ENCODE data around the gene PFKL. TPM values are rescaled to one million over a fixed set of nuclear protein-coding genes. Genes with fewer than 3 reads are reported as not detected.
"Not testable (repeated sequence)": the region's sequence is repeated elsewhere in the genome, so short reads cannot be mapped to it uniquely, and the experiment has no call there.

Gene PFKL
- total RNA-seq, 5 donors from 2014 or later (not counting 1 experiment from before 2014, with no cell fraction given) = 125 to 200 (median 162) TPM

DNA sequence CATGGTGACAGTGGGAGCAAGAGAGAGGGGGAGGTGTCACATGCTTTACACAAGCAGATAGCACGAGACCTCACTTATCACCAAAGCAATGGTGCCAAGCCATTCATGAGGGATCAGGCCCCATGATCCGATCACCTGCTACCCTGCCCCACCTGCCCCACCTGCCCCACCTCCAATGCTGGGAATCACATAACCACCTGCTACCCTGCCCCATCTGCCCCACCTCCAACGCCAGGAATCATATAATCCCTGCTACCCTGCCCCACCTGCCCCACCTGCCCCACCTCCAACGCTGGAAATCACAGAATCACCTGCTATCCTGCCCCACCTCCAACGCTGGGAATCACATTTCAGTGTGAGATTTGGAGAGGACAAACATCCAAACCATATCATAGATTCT is 24.8 kb upstream of the PFKL start:
- Histone ChIP-seq H3K36me3 (ENCODE audit: control insufficient read depth in 2 of 2, extremely low read depth in 1 of 2, insufficient read depth in 1 of 2, low read length in 1 of 2) (no peaks in the 10 kb centered on the region), H3K4me1 (ENCODE audit: control insufficient read depth in 1 of 2, extremely low read depth in 1 of 2, insufficient read depth in 2 of 2, low read length in 2 of 2) (no peaks in the 10 kb centered on the region), H3K4me3 (ENCODE audit: control insufficient read depth in 1 of 2, extremely low read depth in 1 of 2, low read length in 1 of 2) (no peak overlapping the region), H3K27me3 (replicated peaks in 1 of 2; ENCODE audit: control insufficient read depth in 2 of 2, extremely low read depth in 1 of 2, insufficient read depth in 2 of 2, low read length in 1 of 2) (peaks cover 0 to 18% of the 10 kb centered on the region in 2 experiments), H3K9me3 (no peaks in the 10 kb centered on the region), H3K27ac (ENCODE audit: low read length) (no peak overlapping the region)
- H3K4me1 Mint-ChIP-seq = no peaks in the 10 kb centered on the region
- H3K27ac Mint-ChIP-seq = no peak overlapping the region
- ATAC-seq (replicated peaks in 1 of 4) (no peak), DNase-seq (no peak)
- POLR2A ChIA-PET = no interaction called here
- CTCF ChIA-PET = no interaction called here
- no peak overlapping the region for H3K4me3 Mint-ChIP-seq
- WGBS (ENCODE audit: insufficient coverage) = 67% methylated on average over 2 of the region's 5 CpGs
- H3K27me3 Mint-ChIP-seq = no peaks in the 10 kb centered on the region
- H3K9me3 Mint-ChIP-seq = no peaks in the 10 kb centered on the region
- no peaks in the 10 kb centered on the region for H3K36me3 Mint-ChIP-seq

DNA sequence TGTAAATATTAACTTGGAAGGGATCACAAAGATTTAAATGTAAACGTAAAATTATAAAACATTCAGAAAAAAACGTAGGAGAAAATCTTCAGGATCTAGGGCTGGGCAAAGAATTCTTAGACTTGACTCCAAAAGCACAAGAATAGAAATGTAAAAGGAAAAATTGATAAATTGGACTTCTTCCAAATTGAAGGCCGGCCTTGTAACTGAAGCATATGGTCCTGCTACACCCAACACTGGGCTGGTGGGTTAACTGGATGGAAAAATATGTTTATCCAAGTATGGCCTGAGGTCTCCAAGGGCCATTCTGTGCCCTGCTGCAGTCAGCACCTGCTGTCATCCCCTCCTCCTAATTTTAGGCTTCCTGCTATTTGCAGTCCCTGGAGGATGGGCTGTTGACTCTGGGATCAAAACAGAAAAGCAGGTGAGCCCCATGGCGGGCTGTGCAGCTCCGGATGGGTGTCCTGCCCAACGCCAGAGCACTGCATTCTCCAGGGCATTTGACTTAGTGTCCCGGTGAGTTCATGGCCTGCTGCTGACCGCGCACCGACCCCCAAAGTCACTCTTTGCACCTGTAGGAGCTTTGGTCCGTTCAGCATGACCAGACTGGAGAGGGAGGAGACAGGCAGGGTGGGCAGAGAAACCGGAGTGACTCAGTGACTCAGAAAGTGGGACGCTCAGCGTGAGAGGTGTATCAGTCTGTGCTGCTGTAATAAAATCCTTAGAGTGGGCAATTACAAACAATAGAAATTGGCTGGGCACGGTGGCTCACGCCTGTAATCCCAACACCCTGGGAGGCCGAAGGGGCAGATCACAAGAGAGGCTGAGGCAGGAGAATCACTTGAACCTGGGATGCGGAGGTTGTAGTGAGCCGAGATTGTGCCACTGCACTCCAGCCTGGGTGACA is 20.2 kb upstream of the PFKL start:
- Mint-ChIP-seq H3K4me3 (no peak overlapping the region), H3K9me3 (no peaks in the 10 kb centered on the region), H3K4me1 (peaks cover 0 to 5% (median 0%) of the 10 kb centered on the region in 3 donors), H3K36me3 (no peaks in the 10 kb centered on the region), H3K27me3 (no peaks in the 10 kb centered on the region), H3K27ac (no peak overlapping the region)
- H3K36me3 ChIP-seq (ENCODE audit: control insufficient read depth in 2 of 2, extremely low read depth in 1 of 2, insufficient read depth in 1 of 2, low read length in 1 of 2) = no peaks in the 10 kb centered on the region
- H3K4me1 ChIP-seq (ENCODE audit: control insufficient read depth in 1 of 2, extremely low read depth in 1 of 2, insufficient read depth in 2 of 2, low read length in 2 of 2) = no peaks in the 10 kb centered on the region
- H3K27me3 ChIP-seq (replicated peaks in 1 of 2; ENCODE audit: control insufficient read depth in 2 of 2, extremely low read depth in 1 of 2, insufficient read depth in 2 of 2, low read length in 1 of 2) = peaks cover 0 to 5% of the 10 kb centered on the region in 2 experiments
- WGBS (ENCODE audit: insufficient coverage) = 93% methylated on average over 15 of the region's 19 CpGs
- DNase-seq (no peak), ATAC-seq (replicated peaks in 1 of 4) (no peak)
- no peak overlapping the region for H3K4me3 ChIP-seq (ENCODE audit: control insufficient read depth in 1 of 2, extremely low read depth in 1 of 2, low read length in 1 of 2)
- H3K27ac ChIP-seq (ENCODE audit: low read length) = no peak overlapping the region
- POLR2A ChIA-PET = no interaction called here
- no peaks in the 10 kb centered on the region for H3K9me3 ChIP-seq
- CTCF ChIA-PET = no interaction called here

DNA sequence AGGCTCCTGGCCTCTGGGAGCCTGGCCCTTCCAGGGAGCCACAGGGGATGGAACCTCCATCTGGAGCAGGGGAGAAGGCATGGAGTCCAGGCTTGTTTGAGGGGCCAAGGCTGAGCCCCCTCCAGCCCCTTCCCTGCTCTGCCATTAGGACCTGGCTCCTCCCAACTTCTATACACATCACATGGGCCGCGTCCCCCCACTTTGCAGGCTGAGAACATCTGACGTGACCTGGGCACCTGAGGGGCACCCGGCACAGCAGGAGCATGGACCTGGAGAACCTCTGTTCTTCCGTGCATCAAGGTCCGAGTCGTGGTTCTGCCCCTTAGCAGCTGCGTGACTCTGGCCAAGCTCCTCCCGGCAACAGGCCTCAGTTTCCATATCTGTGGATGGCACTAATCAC is 18.1 kb upstream of the PFKL start:
- peak in 1 of 35 experiments; percentile 1 for DNase-seq
- Histone ChIP-seq H3K27ac (ENCODE audit: low read length) (no peak overlapping the region), H3K27me3 (replicated peaks in 1 of 2; ENCODE audit: control insufficient read depth in 2 of 2, extremely low read depth in 1 of 2, insufficient read depth in 2 of 2, low read length in 1 of 2) (peaks cover 0 to 17% of the 10 kb centered on the region in 2 experiments), H3K4me3 (ENCODE audit: control insufficient read depth in 1 of 2, extremely low read depth in 1 of 2, low read length in 1 of 2) (no peak overlapping the region), H3K36me3 (ENCODE audit: control insufficient read depth in 2 of 2, extremely low read depth in 1 of 2, insufficient read depth in 1 of 2, low read length in 1 of 2) (no peaks in the 10 kb centered on the region), H3K4me1 (ENCODE audit: control insufficient read depth in 1 of 2, extremely low read depth in 1 of 2, insufficient read depth in 2 of 2, low read length in 2 of 2) (peaks cover 0 to under 1% of the 10 kb centered on the region in 2 experiments), H3K9me3 (no peaks in the 10 kb centered on the region)
- Mint-ChIP-seq H3K9me3 (no peaks in the 10 kb centered on the region), H3K4me3 (no peak overlapping the region), H3K4me1 (peaks cover 0 to 5% (median 0%) of the 10 kb centered on the region in 3 donors), H3K27ac (no peak overlapping the region), H3K36me3 (no peaks in the 10 kb centered on the region), H3K27me3 (no peaks in the 10 kb centered on the region)
- 87% methylated on average over 9 of the region's 9 CpGs for WGBS (ENCODE audit: insufficient coverage)
- CTCF ChIA-PET = no interaction called here
- POLR2A ChIA-PET = no interaction called here
- no peak for ATAC-seq (replicated peaks in 1 of 4)

DNA sequence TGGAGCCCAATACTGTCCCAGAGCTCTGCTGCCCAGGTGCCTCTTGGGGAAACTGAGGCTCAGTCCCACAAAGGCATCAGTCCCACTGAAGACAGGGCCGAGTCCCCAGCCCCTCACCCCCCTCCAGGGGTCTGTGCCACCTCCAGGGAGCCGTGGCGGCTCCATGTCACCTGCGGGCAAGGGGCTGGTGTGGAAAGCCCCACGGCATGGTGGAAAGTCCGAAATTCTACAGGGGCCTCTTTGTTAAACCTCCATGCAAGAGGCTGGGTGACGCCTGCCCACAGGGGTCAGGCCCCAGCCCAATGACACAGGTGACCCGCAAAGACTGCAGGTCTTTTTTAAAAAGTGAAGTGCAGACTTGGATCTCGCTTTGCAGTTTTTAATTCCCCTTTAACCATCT is 17.5 kb upstream of the PFKL start:
- ChIA-PET POLR2A (no interaction called here), CTCF (no interaction called here)
- H3K9me3 Mint-ChIP-seq = no peaks in the 10 kb centered on the region
- Histone ChIP-seq H3K27ac (ENCODE audit: low read length) (no peak overlapping the region), H3K9me3 (no peaks in the 10 kb centered on the region), H3K4me1 (ENCODE audit: control insufficient read depth in 1 of 2, extremely low read depth in 1 of 2, insufficient read depth in 2 of 2, low read length in 2 of 2) (peaks cover 0 to 2% of the 10 kb centered on the region in 2 experiments), H3K36me3 (ENCODE audit: control insufficient read depth in 2 of 2, extremely low read depth in 1 of 2, insufficient read depth in 1 of 2, low read length in 1 of 2) (no peaks in the 10 kb centered on the region), H3K4me3 (ENCODE audit: control insufficient read depth in 1 of 2, extremely low read depth in 1 of 2, low read length in 1 of 2) (no peak overlapping the region), H3K27me3 (replicated peaks in 1 of 2; ENCODE audit: control insufficient read depth in 2 of 2, extremely low read depth in 1 of 2, insufficient read depth in 2 of 2, low read length in 1 of 2) (peaks cover 0 to 22% of the 10 kb centered on the region in 2 experiments)
- no peak for DNase-seq
- H3K4me1 Mint-ChIP-seq = peaks cover 0 to 5% (median 0%) of the 10 kb centered on the region in 3 donors
- 77% methylated on average over 8 of the region's 9 CpGs for WGBS (ENCODE audit: insufficient coverage)
- no peak for ATAC-seq (replicated peaks in 1 of 4)
- H3K27me3 Mint-ChIP-seq = no peaks in the 10 kb centered on the region
- H3K27ac Mint-ChIP-seq = no peak overlapping the region
- no peaks in the 10 kb centered on the region for H3K36me3 Mint-ChIP-seq
- H3K4me3 Mint-ChIP-seq = no peak overlapping the region

DNA sequence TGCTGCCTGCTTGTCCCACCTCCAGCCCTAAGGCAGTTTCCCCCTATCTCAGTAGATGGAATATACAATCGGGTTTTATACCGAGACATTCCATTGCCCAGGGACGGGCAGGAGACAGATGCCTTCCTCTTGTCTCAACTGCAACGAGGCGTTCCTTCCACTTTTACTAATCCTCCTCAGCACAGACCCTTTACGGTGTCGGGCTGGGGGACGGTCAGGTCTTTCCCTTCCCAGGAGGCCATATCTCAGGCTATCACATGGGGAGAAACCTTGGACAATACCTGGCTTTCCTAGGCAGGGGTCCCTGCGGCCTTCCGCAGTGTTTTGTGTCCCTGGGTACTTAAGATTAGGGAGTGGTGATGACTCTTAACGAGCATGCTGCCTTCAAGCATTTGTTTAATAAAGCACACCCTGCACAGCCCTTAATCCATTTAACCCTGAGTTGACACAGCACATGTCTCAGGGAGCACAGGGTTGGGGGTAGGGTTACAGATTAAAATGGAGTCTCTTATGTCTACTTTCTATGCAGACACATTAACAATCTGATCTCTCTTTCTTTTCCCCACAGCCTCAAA is 16.6 kb upstream of the PFKL start:
- H3K4me1 Mint-ChIP-seq; H3K4me3 Mint-ChIP-seq; H3K36me3 ChIP-seq (ENCODE audit: control insufficient read depth in 2 of 2, extremely low read depth in 1 of 2, insufficient read depth in 1 of 2, low read length in 1 of 2); H3K9me3 ChIP-seq; DNase-seq; ATAC-seq (replicated peaks in 1 of 4); H3K4me3 ChIP-seq (ENCODE audit: control insufficient read depth in 1 of 2, extremely low read depth in 1 of 2, low read length in 1 of 2); H3K27me3 Mint-ChIP-seq; H3K4me1 ChIP-seq (ENCODE audit: control insufficient read depth in 1 of 2, extremely low read depth in 1 of 2, insufficient read depth in 2 of 2, low read length in 2 of 2); H3K36me3 Mint-ChIP-seq; H3K9me3 Mint-ChIP-seq; CTCF ChIA-PET; POLR2A ChIA-PET; H3K27ac Mint-ChIP-seq; H3K27ac ChIP-seq (ENCODE audit: low read length): not testable (repeated sequence)
- peaks cover 0 to 31% of the 10 kb centered on the region in 2 experiments for H3K27me3 ChIP-seq (replicated peaks in 1 of 2; ENCODE audit: control insufficient read depth in 2 of 2, extremely low read depth in 1 of 2, insufficient read depth in 2 of 2, low read length in 1 of 2)
- no CpG with 5 or more reads among the region's 11 CpGs for WGBS (ENCODE audit: insufficient coverage)

DNA sequence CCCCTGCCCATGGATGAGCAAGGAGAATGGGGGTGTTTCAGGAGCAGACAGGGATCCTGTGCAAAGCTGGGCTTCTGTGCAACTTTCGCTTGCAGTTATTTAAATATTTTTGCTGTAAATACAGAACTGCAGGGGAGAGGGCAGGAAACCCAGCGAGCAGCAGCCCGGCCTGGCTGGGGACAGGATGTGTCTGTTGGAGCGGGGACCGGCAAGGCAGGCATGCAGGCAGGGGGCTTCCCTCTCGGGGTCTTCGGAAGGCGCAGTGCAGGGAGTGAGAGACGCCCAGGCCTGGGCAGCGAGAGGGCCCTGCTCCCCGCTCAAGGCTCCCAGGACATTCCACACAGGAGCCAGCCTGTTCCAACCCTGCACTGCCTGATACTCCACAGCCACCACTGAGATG is 15.9 kb upstream of the PFKL start:
- peaks cover 0 to 35% of the 10 kb centered on the region in 2 experiments for H3K27me3 ChIP-seq (replicated peaks in 1 of 2; ENCODE audit: control insufficient read depth in 2 of 2, extremely low read depth in 1 of 2, insufficient read depth in 2 of 2, low read length in 1 of 2)
- ChIA-PET POLR2A (no interaction called here), CTCF (no interaction called here)
- no peak overlapping the region for H3K27ac ChIP-seq (ENCODE audit: low read length)
- DNase-seq (no peak), ATAC-seq (replicated peaks in 1 of 4) (no peak)
- Mint-ChIP-seq H3K27ac (no peak overlapping the region), H3K27me3 (peaks cover 0 to 5% of the 10 kb centered on the region in 2 donors), H3K36me3 (no peaks in the 10 kb centered on the region), H3K4me1 (peaks cover 0 to 5% (median 2%) of the 10 kb centered on the region in 3 donors), H3K4me3 (no peak overlapping the region), H3K9me3 (no peaks in the 10 kb centered on the region)
- 47% methylated on average over 10 of the region's 11 CpGs for WGBS (ENCODE audit: insufficient coverage)
- no peak overlapping the region for H3K4me3 ChIP-seq (ENCODE audit: control insufficient read depth in 1 of 2, extremely low read depth in 1 of 2, low read length in 1 of 2)
- no peaks in the 10 kb centered on the region for H3K36me3 ChIP-seq (ENCODE audit: control insufficient read depth in 2 of 2, extremely low read depth in 1 of 2, insufficient read depth in 1 of 2, low read length in 1 of 2)
- no peaks in the 10 kb centered on the region for H3K9me3 ChIP-seq
- peaks cover 0 to 2% of the 10 kb centered on the region in 2 experiments for H3K4me1 ChIP-seq (ENCODE audit: control insufficient read depth in 1 of 2, extremely low read depth in 1 of 2, insufficient read depth in 2 of 2, low read length in 2 of 2)
